PC-9 (cell line): ENCODE results near the gene TP53I13. TPM values are rescaled to one million over a fixed set of nuclear protein-coding genes. Genes with fewer than 3 reads are reported as not detected.

Experiments
- BruUV-seq: library from RNA; stranded (reverse); fragments of 400-500 nt; replicated peaks from 2 replicates; lab custom pipeline; 2021; lab: Mats Ljungman, UMichigan
- CTCF ChIA-PET: fragments of 300-600 bp; sonication (Branson Sonifier 250); formaldehyde crosslinking; loops from one replicate; lab custom pipeline; 2022; ENCODE audit warnings: antibody characterized with exemption; lab: Charles Lee
- POLR2A ChIA-PET: fragments of 300-600 bp; sonication (Branson Sonifier 250); formaldehyde crosslinking; loops from one replicate; lab custom pipeline; 2022; ENCODE audit warnings: antibody characterized with exemption; ENCODE audit not compliant: unreplicated experiment; lab: Charles Lee
- DNase-seq, 2 experiments: peaks; one replicate each; pipeline versions ENCODE4 v3.0.0 to v3.0.0-alpha.2; 2015 to 2022; ENCODE audit warnings: mixed read lengths in 1 of 2
- H2AFZ ChIP-seq: fragments of 200-600 bp; sonication (generic); 2 replicates; pipeline ENCODE4 v1.8.1; 2017; ENCODE audit warnings: antibody characterized with exemption
- H3F3A ChIP-seq: fragments of 200-600 bp; sonication (generic); 2 replicates; pipeline ENCODE4 v1.8.1; 2017; ENCODE audit warnings: antibody characterized with exemption, mild to moderate bottlenecking, low read depth; ENCODE audit not compliant: insufficient read depth
- H3K27ac ChIP-seq: fragments of 200-600 bp; sonication (generic); 2 replicates; pipeline ENCODE4 v1.6.1; 2016; ENCODE audit warnings: mixed run types
- H3K27me3 ChIP-seq: fragments of 200-600 bp; sonication (generic); 2 replicates; pipeline ENCODE4 v1.6.1; 2016; ENCODE audit warnings: low read depth, mixed run types; ENCODE audit not compliant: insufficient read depth
- H3K36me3 ChIP-seq: fragments of 200-600 bp; sonication (generic); 2 replicates; pipeline ENCODE4 v1.6.1; 2016; ENCODE audit warnings: low read depth, mixed run types
- H3K4me1 ChIP-seq: fragments of 200-600 bp; sonication (generic); replicated peaks from 2 replicates; pipeline ENCODE4 v1.6.1; 2016; ENCODE audit warnings: mixed run types; ENCODE audit not compliant: insufficient read depth
- H3K4me2 ChIP-seq: fragments of 200-600 bp; sonication (generic); 2 replicates; pipeline ENCODE4 v1.6.1; 2017; ENCODE audit warnings: mixed run types
- H3K4me3 ChIP-seq: fragments of 200-600 bp; sonication (generic); 2 replicates; pipeline ENCODE4 v1.6.1; 2016; ENCODE audit warnings: mixed run types
- H3K79me2 ChIP-seq: fragments of 200-600 bp; sonication (generic); 2 replicates; pipeline ENCODE4 v1.6.1; 2017; ENCODE audit warnings: low read depth, mixed run types
- H3K9me2 ChIP-seq: fragments of 200-600 bp; sonication (generic); 2 replicates; pipeline ENCODE4 v1.8.1; 2017; ENCODE audit warnings: mild to moderate bottlenecking; ENCODE audit not compliant: insufficient read depth
- H3K9me3 ChIP-seq: fragments of 200-600 bp; sonication (generic); 2 replicates; pipeline ENCODE4 v1.8.1; 2016; ENCODE audit warnings: low read depth; ENCODE audit not compliant: insufficient read depth
- H4K20me1 ChIP-seq: fragments of 200-600 bp; sonication (generic); 2 replicates; pipeline ENCODE4 v1.8.1; 2017; ENCODE audit not compliant: insufficient read depth
- EZH2 ChIP-seq: fragments of 200-600 bp; sonication (generic); IDR thresholded peaks from 2 replicates; pipeline ENCODE4 v1.8.0; 2017; ENCODE audit warnings: antibody characterized with exemption, low read depth
- intact Hi-C: fragments of 100-400 bp; cut with micrococcal nuclease; formaldehyde crosslinking; loops from one replicate; pipeline ENCODE4 v1.10.0; 2022; ENCODE audit not compliant: unreplicated experiment
- total RNA-seq: library from RNA; stranded (reverse); gene quantifications from 2 replicates; pipeline ENCODE4 v1.2.3, GENCODE V29; 2021
- TF ChIP-seq, protein P1 (sequence below): fragments of 200-600 bp; sonication (generic); conservative IDR thresholded peaks from 2 replicates; pipeline ENCODE4 v1.6.1; 2017; ENCODE audit warnings: mixed run types, antibody characterized with exemption, mild to moderate bottlenecking, moderate library complexity

The TP53I13 gene
- total RNA-seq, 1 experiment from 2014 or later: 46.9 TPM

DNA sequence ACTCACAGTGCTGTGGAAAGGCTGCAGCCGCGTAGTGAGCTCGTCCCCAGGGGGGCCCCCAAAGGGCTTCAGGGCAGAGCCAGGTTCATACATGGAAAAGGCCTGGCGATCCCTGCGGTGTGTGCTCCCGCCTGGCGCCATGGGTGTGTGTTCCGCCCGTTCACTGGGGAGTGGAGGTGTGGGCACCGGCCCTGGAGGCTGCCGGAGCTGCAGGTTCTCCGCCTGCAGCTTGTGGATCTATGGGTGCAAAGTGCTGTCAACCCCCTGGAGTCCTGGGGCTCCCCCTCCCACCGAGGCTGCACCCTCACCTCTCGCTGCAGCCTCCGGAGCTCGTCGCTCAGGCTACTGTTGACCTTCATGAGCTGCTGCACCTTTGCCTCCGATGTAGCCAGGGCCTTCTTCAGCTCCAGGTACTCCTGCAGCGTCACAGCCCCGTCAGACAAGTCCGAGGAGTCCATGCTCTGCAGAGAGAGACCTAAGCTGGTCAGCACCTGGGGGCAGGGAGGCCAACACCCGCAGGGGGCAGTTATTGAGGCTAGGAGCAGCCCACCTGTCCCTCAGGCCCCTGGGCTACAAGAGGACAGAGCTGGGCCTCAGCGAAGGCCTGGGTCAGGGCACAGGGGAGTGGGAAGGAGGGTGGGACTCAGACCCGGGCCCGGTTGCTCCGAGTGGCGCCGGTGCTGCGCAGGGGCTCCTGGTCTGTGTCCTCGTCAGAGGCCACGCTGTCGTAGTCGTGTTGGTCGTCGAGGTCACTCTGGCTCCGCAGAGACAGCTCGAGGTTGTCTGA is 7.9 kb downstream of the TP53I13 start:
- H3K4me2 ChIP-seq: no peak overlapping the region
- intact Hi-C loops: no loop called here
- no peaks in the 10 kb centered on the region for H3K27me3 ChIP-seq
- no peaks in the 10 kb centered on the region for H3K4me1 ChIP-seq
- no peak overlapping the region for H3K27ac ChIP-seq
- H2AFZ ChIP-seq: no peak overlapping the region
- no peaks in the 10 kb centered on the region for H3F3A ChIP-seq
- BruUV-seq: no TSS peak
- H3K9me3 ChIP-seq: no peaks in the 10 kb centered on the region
- H3K4me3 ChIP-seq: no peak overlapping the region
- no peaks in the 10 kb centered on the region for H3K79me2 ChIP-seq
- no peaks in the 10 kb centered on the region for H3K36me3 ChIP-seq
- POLR2A ChIA-PET: no interaction called here
- DNase-seq: peak in 1 of 2 experiments; percentile 8
- no peaks in the 10 kb centered on the region for H4K20me1 ChIP-seq
- TF ChIP-seq EZH2: no peak
- TF ChIP-seq, protein P1, sequence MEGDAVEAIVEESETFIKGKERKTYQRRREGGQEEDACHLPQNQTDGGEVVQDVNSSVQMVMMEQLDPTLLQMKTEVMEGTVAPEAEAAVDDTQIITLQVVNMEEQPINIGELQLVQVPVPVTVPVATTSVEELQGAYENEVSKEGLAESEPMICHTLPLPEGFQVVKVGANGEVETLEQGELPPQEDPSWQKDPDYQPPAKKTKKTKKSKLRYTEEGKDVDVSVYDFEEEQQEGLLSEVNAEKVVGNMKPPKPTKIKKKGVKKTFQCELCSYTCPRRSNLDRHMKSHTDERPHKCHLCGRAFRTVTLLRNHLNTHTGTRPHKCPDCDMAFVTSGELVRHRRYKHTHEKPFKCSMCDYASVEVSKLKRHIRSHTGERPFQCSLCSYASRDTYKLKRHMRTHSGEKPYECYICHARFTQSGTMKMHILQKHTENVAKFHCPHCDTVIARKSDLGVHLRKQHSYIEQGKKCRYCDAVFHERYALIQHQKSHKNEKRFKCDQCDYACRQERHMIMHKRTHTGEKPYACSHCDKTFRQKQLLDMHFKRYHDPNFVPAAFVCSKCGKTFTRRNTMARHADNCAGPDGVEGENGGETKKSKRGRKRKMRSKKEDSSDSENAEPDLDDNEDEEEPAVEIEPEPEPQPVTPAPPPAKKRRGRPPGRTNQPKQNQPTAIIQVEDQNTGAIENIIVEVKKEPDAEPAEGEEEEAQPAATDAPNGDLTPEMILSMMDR: no peak
- CTCF ChIA-PET: no interaction called here
- no peaks in the 10 kb centered on the region for H3K9me2 ChIP-seq

DNA sequence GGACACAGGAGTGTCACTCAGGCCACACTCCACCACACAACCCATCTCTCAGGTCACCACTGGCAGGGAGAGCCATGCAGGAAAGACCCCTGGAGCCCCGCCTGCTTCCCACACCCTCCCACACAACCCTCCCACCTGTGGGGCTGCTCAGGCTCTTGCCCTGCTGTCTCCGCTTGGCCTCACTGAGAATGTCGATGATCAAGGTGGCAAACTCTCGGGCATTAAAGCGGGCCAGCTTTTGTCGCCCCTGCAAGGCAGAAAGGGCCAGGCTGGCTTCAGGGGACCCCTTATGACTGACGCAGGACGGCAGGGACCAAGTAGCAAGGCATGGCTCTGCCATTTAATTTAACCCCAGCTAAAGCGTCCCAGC is 8.5 kb downstream of the TP53I13 start:
- H3K9me3 ChIP-seq: no peaks in the 10 kb centered on the region
- TF ChIP-seq, protein P1: no peak
- no peak for TF ChIP-seq EZH2
- POLR2A ChIA-PET: no interaction called here
- DNase-seq: no peak
- H3K79me2 ChIP-seq: no peaks in the 10 kb centered on the region
- H3K27me3 ChIP-seq: no peaks in the 10 kb centered on the region
- no peaks in the 10 kb centered on the region for H3F3A ChIP-seq
- H3K4me1 ChIP-seq: no peaks in the 10 kb centered on the region
- no TSS peak for BruUV-seq
- H3K27ac ChIP-seq: no peak overlapping the region
- no peaks in the 10 kb centered on the region for H3K36me3 ChIP-seq
- H3K4me2 ChIP-seq: no peak overlapping the region
- H3K4me3 ChIP-seq: no peak overlapping the region
- no peak overlapping the region for H2AFZ ChIP-seq
- intact Hi-C loops: no loop called here
- CTCF ChIA-PET: no interaction called here
- H4K20me1 ChIP-seq: 0 out of 2 replicates have a peak, but pooled peaks cover under 1% of the 10 kb centered on the region
- H3K9me2 ChIP-seq: no peaks in the 10 kb centered on the region

DNA sequence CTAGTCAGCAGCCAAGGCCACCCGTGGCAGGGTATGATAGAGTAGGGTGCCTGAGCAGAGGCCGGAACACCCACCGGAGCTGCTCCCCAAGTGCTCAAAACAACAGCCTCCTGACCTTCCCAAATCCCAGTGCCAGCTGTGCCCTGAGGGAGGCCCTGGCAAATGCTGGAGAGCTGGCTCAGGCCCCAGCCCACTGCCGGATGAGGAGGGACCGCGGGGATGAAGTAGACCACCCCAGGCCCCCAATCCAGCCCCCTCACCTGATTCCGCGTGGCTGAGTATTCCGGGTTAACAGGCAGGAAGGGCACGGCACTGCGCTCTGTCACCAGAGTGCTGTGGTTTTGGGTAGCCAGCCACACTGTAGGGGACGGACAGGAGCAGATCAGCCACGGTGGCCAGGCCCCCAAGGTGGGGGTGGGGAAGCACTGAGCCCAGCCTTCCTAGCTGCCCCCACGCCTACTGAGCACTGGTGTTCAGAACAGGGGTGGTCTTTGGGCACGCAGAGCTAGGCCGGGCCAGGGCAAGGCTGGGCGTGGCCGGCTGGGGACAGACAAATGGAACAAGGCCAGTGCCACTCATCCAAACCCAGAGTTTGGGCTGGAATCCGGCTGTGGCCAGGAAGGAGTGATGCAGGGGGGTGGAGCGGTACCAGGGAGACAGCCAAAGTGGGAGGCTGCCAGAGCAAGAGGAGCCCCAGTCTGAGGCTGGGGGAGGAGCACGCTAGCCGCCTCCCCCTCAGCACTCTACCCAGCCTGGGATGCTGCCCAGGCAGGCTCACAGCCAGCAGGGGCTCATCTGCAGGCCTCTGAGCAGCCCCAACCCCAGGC is 9.1 kb downstream of the TP53I13 start:
- Histone ChIP-seq H3K27me3 (no peaks in the 10 kb centered on the region), H3K9me2 (no peaks in the 10 kb centered on the region), H3F3A (no peaks in the 10 kb centered on the region), H4K20me1 (0 out of 2 replicates have a peak, but pooled peaks cover 3% of the 10 kb centered on the region), H3K27ac (no peak overlapping the region), H3K4me3 (no peak overlapping the region), H3K9me3 (no peaks in the 10 kb centered on the region), H3K4me1 (no peaks in the 10 kb centered on the region), H3K79me2 (no peaks in the 10 kb centered on the region), H2AFZ (no peak overlapping the region), H3K4me2 (no peak overlapping the region), H3K36me3 (no peaks in the 10 kb centered on the region)
- intact Hi-C loops: no loop called here
- BruUV-seq: no TSS peak
- CTCF ChIA-PET: no interaction called here
- no peak for TF ChIP-seq EZH2
- TF ChIP-seq, protein P1: no peak
- POLR2A ChIA-PET: no interaction called here
- peak in 1 of 2 experiments; percentile 24 for DNase-seq
